ENCODE measurements around the gene LARP1.

- TF ChIP-seq POLR2AphosphoS5 (IDR thresholded peaks at IDR 0.05) (no peak), CTCF (IDR thresholded peaks at IDR 0.05) (no peak)
Measured at GRCh38 chr5:154816891-154817492, 61.8 kb downstream of the LARP1 start.

Measured in esophagus muscularis mucosa (tissue), 3 donors.